T-helper 1 cell (primary cell): ENCODE measurements around the gene E2F6.
A peak's percentile ranks its signal among the peaks of the same experiment; 100 is the strongest.

Experiments
- DNase-seq, 5 donors: peaks; one replicate each; pipeline ENCODE4 v3.0.0-alpha.2; 2012 to 2020

E2F6 gene

GRCh38 chr2:11456251-11456650 lies 9.7 kb downstream of the E2F6 start:
- no peak for DNase-seq

DNA sequence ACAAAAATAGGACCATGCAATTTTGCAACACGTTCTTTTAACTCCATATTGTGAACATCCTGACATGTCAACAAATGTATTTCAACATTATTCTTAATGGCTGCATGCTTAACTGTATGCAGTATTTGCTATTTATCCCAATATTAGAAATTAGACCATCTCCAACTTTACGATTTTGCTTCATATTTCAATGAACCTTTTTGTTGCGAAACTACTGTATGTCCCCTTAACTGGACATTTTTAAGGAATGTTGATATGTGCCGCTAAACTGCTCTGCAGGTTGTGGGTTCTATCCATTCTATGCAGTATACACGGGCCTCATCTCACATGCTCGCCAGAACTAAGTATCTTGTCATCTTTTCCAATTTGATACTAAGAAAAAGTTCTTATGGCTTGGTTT lies 11.1 kb downstream of the E2F6 start:
- DNase-seq: no peak

DNA sequence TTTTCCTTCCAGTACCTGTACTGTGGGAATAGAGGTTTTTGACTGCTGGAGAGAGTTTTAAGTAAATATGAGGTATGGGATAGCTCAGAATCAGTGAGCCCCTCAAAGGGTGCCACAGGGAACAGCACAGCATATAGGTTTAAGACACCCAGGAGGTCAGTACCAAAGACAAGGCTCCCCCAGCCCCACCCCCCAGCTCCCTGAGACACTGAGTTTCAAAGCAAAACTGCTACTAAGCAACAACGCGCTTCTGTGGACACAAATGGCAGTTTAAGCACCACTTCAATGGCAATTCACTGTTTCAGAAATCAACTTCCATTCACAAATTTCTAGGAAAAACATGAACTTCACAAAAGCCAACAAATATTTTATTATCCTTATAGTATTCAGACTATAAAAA lies 15.2 kb downstream of the E2F6 start:
- no peak for DNase-seq

- peak; percentile 13 to 39 (median 23) for DNase-seq
Measured at GRCh38 chr2:11446733-11447248, 19.2 kb downstream of the E2F6 start.

GRCh38 chr2:11444737-11445136 lies 21.2 kb downstream of the E2F6 start:
- no peak for DNase-seq

DNA sequence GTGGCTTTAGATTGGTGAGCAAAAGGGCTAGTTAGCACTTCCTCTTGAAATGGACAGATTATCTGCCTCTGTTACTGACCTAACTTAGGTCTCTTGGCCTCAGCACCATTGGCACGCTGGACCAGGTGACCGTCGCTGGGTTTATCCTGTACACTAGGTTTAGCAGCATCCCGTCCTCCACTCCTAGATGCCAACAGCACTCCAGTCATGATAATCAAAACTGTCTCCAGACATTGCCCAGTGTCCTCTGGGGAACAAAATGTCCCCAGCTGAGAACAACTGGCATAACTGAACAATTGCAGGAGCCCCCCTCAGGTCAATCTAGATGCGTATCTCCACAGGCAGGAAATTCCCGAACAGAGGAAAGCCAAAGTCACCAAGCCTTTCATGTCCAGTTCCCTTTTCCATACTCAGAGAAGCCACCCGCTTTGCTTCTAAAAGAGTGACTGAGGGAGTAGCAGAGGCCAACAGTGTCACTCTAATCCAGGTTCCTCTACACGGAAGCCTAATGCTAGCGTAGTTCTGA lies 27.3 kb downstream of the E2F6 start:
- no peak for DNase-seq

DNA sequence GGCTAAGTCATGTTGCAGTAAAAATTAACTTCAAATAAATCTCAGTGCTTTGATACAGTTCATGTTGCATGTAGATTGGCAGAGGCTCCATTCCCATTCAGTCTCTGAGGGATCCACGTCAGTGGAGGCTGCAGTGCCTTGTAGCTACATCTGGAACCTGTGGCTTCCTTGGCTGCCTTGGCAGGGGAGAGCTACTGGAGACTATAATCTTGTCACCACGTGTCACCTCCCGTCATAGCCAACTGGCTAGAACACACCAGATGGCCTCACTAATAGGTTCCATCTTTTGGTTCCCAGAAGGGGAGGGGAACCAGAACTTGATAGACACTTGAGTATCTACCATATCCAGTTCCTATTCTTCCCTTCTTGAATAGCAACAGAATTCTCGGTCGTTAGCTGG lies 28.4 kb downstream of the E2F6 start:
- DNase-seq: no peak

GRCh38 chr2:11435036-11435435 lies 30.9 kb downstream of the E2F6 start:
- DNase-seq: no peak

DNA sequence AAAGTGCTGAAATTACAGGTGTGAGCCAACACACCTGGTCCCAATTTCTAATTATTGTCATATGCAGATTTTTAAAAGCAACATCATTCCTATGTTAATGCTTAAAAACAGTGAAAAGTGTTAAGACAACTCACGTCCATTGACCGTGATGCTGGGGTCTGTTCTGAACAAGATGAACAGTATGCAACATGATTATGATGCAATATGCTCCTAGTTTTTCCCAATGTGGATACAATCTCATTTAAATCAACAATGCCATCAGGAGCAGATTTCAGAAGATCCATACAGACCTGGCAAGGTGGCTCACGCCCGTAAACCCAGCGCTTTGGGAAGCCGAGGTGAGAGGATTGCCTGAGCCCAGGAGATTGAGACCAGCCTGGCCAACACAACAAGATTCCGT lies 31.5 kb downstream of the E2F6 start:
- no peak for DNase-seq

- no peak for DNase-seq
Measured at GRCh38 chr2:11433822-11434221, 32.1 kb downstream of the E2F6 start.

DNA sequence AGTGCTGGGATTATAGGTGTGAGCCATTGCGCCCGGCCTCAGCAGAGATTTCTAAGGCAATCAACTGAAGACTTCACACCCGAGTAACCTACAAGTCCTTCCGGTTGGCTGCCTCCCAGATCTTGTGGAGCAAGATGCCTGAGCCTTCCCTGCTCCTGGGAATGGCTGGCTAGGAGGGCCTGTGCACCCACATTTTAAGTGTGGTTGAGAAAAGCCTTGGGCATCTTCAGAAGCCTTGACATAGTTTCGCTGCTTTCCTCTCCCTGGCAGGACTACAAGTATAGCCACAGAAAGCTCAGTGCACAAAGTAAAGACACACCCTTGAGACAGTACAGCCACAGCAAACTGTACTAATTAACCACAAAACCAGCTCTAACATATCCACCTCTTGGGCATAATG lies 35.2 kb downstream of the E2F6 start:
- DNase-seq: no peak

- DNase-seq: no peak
Measured at GRCh38 chr2:11427224-11427623, 38.7 kb downstream of the E2F6 start.

DNA sequence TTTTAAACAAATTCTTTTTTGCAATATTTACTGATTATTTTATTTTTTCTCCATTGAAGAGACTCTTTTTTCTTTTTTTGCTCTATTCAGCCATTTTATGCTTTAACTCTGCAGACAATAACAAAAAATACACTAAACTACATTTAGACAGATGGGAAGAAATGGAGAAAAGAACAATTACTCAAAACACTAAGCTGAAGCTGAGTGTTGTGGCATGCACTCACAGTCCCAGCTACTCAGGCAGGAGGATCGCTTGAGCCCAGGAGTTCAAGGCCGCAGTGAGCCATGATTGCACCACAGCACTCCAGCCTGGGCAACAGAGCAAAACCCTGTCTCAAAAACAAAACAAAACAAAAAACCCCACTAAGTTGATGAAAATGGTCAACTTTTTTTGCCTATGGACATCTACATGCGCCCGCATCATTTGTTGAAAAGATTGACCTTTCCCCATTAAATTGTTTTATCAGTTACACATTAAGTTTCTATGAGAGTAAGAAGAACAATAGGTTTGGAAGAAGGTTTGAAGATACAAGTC lies 43.0 kb downstream of the E2F6 start:
- DNase-seq: no peak

GRCh38 chr2:11422491-11422865 lies 43.5 kb downstream of the E2F6 start:
- no peak for DNase-seq

GRCh38 chr2:11421863-11422490 lies 44.0 kb downstream of the E2F6 start:
- no peak for DNase-seq

DNA sequence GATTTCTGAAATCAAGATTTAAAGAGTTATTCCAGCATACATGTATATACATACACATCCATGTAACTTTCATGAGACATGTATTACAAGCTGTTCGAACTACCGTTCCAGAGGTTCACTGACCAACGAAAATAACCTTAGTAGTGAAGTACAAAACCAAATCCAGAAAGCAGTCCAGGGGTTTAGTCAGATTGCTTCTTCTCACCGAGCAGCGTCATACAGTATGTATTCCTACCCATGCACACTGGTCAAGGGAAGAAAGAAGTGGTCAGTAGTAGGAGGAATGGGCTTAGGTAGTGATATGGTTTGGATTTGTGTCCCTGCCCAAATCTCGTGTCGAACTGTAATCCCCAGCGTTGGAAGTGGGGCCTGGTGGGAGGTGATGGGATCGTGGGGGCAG lies 45.3 kb downstream of the E2F6 start:
- no peak for DNase-seq

GRCh38 chr2:11420190-11420589 lies 45.8 kb downstream of the E2F6 start:
- DNase-seq: no peak

GRCh38 chr2:11419781-11420180 lies 46.2 kb downstream of the E2F6 start:
- no peak for DNase-seq

DNA sequence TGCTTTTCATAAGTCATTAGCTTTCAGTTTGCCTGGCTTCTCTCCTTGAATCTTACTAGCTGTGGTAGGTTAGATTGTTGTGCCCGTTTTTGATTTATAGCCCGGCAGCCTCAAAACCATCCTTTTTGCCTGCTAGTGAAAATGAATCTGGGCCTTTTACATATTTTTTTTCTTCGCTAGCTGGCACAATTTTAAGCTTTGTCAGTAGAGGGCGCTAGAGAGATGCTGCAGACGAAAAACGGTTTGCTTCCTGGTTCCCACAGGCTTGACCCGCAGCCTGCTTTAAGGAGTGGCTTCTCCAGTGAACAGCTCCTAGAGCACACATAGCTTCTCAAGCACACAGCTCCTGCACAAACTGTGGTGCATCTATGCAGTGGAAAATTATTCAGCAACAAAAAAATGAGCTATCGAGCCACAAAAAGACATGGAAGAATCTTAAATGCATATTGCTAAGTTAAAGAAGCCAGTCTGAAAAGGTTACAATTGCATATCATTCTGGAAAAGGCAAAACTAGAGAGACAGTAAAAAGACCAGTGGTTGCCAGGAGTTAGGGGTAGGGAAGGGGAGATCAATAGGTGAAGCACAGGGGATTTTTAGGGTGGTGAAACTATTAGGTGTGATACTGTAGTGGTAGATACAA lies 47.9 kb downstream of the E2F6 start:
- no peak for DNase-seq

GRCh38 chr2:11416931-11417330 lies 49.0 kb downstream of the E2F6 start:
- DNase-seq: no peak

GRCh38 chr2:11416186-11416585 lies 49.8 kb downstream of the E2F6 start:
- DNase-seq: no peak

- DNase-seq: no peak
Measured at GRCh38 chr2:11414372-11415124, 51.4 kb downstream of the E2F6 start.

DNA sequence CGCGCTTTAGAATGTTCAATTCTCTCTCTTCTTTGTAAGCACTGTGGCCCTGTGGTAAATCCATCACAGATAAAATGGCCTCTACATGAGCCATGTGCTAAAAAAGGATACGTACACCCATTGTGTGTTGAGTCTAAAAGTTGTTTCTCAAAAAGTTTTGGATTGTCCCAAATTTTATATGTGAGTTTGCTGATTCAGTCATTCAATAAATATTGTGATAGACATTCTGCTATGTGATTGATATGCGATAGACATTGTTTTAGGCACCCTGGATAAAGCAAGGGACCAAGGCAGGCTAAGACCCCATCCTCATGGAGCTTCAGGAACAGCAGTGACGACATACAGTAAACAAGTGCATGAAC lies 53.5 kb downstream of the E2F6 start:
- no peak for DNase-seq
